Coronary artery (tissue), 2 donors: ENCODE results near the gene TMEM11.

ENCODE experiments used
- DNase-seq: peaks from one replicate; pipeline ENCODE4 v3.0.0-alpha.2; 2017; ENCODE audit warnings: low spot score
- H3K27ac ChIP-seq, 2 donors: fragments of 200-600 bp; sonication (generic); one replicate each; pipeline ENCODE4 v1.5.1; 2016 to 2019
- H3K4me3 ChIP-seq: fragments of 200-600 bp; sonication (generic); 2 replicates; pipeline ENCODE4 v1.5.1; 2016; ENCODE audit warnings: mild to moderate bottlenecking, moderate library complexity
- CTCF ChIP-seq: fragments of 200-600 bp; sonication (generic); IDR thresholded peaks from one replicate; pipeline ENCODE4 v1.5.1; 2019; ENCODE audit warnings: antibody characterized with exemption

TMEM11 gene

GRCh38 chr17:21172846-21173245, 41.1 kb downstream of the TMEM11 start:
- no peak overlapping the region for H3K4me3 ChIP-seq
- TF ChIP-seq CTCF: no peak
- no peak for DNase-seq
- no peak overlapping the region for H3K27ac ChIP-seq

- Histone ChIP-seq H3K27ac (no peak overlapping the region), H3K4me3 (no peak overlapping the region)
- no peak for DNase-seq
- no peak for TF ChIP-seq CTCF
Measured at GRCh38 chr17:21171970-21172510, 41.9 kb downstream of the TMEM11 start.

- H3K27ac ChIP-seq: peak overlapping the region in 1 of 2 donors; percentile 44
- no peak overlapping the region for H3K4me3 ChIP-seq
- no peak for TF ChIP-seq CTCF
- no peak for DNase-seq
Measured at GRCh38 chr17:21171309-21171922, 42.5 kb downstream of the TMEM11 start.

GRCh38 chr17:21170809-21171208, 43.2 kb downstream of the TMEM11 start:
- Histone ChIP-seq H3K27ac (peak overlapping the region in 1 of 2 donors; percentile 44), H3K4me3 (no peak overlapping the region)
- no peak for TF ChIP-seq CTCF
- no peak for DNase-seq

DNA sequence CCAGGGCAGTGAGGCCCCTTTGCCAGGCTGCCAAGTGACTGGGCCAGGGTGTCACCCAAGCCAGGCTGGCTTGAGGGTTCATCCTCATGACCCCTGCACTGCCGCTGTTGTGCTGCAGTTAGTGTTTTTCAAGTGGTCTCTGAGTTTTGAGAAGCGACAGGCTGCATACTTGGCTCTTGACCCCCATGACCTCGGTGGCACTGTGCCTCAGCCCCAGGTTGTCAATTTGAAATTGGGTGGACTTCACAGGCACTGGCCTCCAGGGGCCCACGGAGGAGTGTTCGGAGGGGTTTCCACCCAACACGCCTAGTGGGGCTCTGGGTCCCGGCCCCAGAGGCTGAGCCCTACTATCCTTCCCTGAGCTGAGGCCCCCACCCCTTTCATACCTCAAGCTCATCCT, 44.5 kb downstream of the TMEM11 start:
- Histone ChIP-seq H3K27ac (peak overlapping the region in 1 of 2 donors; percentile 50), H3K4me3 (no peak overlapping the region)
- no peak for DNase-seq
- TF ChIP-seq CTCF: no peak

GRCh38 chr17:21168555-21168865, 45.5 kb downstream of the TMEM11 start:
- TF ChIP-seq CTCF: no peak
- DNase-seq: no peak
- H3K27ac ChIP-seq: peak overlapping the region in 1 of 2 donors; percentile 94
- no peak overlapping the region for H3K4me3 ChIP-seq

- no peak for TF ChIP-seq CTCF
- DNase-seq: no peak
- Histone ChIP-seq H3K4me3 (peak overlapping the region; percentile 42), H3K27ac (peak overlapping the region; percentile 87 to 94)
Measured at GRCh38 chr17:21167303-21167702, 46.7 kb downstream of the TMEM11 start.
